Measurements from ENCODE around the gene TEX22.

DNA sequence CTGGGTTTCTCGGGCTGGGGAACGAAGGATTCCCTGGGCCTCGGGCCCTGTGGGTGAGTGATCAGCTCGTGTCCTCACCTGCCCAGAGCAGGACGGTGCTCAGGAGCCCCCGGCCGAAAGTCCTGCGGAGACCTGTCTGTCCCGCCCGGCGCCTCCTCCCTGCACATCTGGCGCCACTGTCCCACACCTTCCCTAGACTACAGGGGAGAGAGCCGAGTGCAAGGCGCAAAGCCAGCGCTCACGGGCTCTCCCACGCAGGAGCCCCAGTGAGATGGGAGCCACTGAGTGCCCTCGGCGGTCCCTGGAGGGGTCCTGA, 13.1 kb upstream of the TEX22 start:
- no peak for TF ChIP-seq POLR2A (IDR thresholded peaks at IDR 0.05)
- TF ChIP-seq, protein P1, sequence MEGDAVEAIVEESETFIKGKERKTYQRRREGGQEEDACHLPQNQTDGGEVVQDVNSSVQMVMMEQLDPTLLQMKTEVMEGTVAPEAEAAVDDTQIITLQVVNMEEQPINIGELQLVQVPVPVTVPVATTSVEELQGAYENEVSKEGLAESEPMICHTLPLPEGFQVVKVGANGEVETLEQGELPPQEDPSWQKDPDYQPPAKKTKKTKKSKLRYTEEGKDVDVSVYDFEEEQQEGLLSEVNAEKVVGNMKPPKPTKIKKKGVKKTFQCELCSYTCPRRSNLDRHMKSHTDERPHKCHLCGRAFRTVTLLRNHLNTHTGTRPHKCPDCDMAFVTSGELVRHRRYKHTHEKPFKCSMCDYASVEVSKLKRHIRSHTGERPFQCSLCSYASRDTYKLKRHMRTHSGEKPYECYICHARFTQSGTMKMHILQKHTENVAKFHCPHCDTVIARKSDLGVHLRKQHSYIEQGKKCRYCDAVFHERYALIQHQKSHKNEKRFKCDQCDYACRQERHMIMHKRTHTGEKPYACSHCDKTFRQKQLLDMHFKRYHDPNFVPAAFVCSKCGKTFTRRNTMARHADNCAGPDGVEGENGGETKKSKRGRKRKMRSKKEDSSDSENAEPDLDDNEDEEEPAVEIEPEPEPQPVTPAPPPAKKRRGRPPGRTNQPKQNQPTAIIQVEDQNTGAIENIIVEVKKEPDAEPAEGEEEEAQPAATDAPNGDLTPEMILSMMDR (IDR thresholded peaks at IDR 0.05), result no peak

Data from lower leg skin (tissue), 3 donors.